NCI-H446 (cell line): Measurements from ENCODE around the gene TBKBP1.

Experiments used
- DNase-seq, 2 experiments: peaks; one replicate each; lab custom pipeline; 2025; lab: John Stamatoyannopoulos, UW

The TBKBP1 gene

GRCh38 chr17:47693731-47694580, at the start of gene TBKBP1:
TSS of gene TBKBP1 (plus strand) at chr17:47694161. CDS start at chr17:47696113, 1,952 bp downstream.
- peak in 1 of 2 experiments; percentile 70 for DNase-seq

GRCh38 chr17:47644324-47644723, 49.6 kb upstream of the TBKBP1 start:
- no peak for DNase-seq

DNA sequence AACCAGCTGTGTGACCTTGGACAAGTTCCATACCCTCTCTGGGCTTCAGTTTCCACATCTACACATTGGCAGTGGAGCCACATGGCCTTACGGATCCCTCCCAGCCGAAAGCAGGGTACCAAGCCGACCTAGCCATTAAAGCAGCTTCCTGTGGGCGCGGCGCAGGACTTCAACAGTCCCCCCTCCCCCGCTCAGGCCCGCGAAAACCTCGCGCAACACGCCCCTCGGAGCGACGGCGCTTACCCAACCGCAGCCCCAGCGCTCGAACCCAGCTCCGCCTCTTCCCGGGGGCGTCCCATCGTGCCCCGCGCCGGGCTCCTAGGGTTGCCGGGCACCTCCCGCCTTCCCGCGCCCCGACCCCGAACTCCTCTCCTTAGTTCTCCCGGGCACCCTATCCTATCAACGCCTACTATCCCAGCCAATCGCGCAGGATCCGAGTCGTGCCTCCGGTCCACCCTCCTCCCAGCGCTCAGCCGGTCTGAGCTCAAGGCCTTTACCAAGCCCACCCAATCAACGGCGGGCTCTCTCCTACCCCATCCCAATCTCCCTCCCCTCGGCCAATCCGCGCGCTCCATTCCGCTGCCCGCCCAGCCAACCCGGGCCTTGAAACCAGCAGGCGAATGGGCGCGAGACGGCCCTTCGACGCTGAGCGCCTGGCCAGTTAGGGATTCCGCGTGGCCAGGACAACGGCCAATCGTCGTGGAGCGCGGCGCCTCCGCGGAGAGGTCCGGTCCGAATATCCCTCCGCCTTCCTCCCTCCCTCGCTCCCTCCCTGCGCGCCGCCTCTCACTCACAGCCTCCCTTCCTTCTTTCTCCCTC, 44.6 kb upstream of the TBKBP1 start, which contains the start of gene KPNB1:
KPNB1 (plus strand) TSS at position 767 of the 819 bp plus-strand sequence. CDS start 326 bp downstream, outside the sequence.
- peak; percentile 96 to 99 for DNase-seq

DNA sequence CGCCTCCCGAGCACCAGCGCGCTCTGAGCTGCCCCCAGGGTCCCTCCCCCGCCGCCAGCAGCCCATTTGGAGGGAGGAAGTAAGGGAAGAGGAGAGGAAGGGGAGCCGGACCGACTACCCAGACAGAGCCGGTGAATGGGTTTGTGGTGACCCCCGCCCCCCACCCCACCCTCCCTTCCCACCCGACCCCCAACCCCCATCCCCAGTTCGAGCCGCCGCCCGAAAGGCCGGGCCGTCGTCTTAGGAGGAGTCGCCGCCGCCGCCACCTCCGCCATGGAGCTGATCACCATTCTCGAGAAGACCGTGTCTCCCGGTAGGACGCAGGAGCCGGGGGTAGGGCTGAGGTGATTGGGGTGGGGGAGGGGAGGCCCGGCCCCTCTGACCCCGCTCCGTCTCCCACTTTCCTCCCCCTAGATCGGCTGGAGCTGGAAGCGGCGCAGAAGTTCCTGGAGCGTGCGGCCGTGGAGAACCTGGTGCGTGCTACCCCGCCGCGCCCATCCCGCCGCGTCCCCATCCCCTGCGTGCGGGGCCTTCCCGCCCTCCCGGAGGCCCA, 43.9 kb upstream of the TBKBP1 start:
- DNase-seq = no peak

- DNase-seq = peak; percentile 88 to 96
Observed at GRCh38 chr17:47650525-47651522, 43.1 kb upstream of the TBKBP1 start.

GRCh38 chr17:47651704-47652103, 42.3 kb upstream of the TBKBP1 start:
- no peak for DNase-seq

- DNase-seq = no peak
Observed at GRCh38 chr17:47652570-47652969, 41.4 kb upstream of the TBKBP1 start.

DNA sequence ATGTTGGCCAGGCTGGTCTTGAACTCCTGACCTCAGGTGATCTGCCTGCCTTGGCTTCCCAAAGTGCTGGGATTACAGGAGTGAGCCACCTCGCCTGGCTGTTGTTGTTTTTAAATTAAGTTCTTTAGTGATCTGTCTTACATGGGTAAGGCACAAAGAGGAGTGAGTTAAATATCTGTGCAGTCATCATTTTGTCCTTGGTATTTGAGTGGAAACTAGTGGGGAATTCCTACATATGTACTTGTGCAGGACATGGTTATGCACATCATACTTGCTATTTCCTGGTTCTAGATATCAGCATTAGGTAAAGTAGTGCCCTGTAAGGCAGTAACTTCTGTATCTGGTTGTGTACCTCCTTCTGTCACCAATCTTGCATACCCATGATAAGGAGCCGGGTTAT, 40.5 kb upstream of the TBKBP1 start:
- no peak for DNase-seq

- DNase-seq = no peak
Observed at GRCh38 chr17:47654991-47655390, 39.0 kb upstream of the TBKBP1 start.

GRCh38 chr17:47660064-47660492, 33.9 kb upstream of the TBKBP1 start:
- DNase-seq = no peak

GRCh38 chr17:47663912-47664623, 29.9 kb upstream of the TBKBP1 start:
- peak; percentile 18 to 70 for DNase-seq

DNA sequence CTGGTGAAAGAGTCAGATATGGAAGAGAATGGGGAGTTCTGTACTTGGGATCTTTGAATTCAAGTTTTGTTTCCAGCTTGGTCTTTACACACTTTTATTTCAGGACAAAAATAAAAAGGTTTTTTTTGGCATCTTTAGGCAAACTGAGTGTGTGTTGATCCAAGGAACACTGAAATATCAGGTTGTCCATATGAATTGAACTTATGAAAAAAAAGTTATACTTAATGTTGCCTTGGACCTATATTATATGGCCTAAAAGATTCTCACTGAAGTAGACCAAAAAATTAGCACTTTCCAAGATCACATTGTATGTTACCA, 29.4 kb upstream of the TBKBP1 start:
- no peak for DNase-seq

GRCh38 chr17:47665655-47666054, 28.3 kb upstream of the TBKBP1 start:
- DNase-seq = no peak

DNA sequence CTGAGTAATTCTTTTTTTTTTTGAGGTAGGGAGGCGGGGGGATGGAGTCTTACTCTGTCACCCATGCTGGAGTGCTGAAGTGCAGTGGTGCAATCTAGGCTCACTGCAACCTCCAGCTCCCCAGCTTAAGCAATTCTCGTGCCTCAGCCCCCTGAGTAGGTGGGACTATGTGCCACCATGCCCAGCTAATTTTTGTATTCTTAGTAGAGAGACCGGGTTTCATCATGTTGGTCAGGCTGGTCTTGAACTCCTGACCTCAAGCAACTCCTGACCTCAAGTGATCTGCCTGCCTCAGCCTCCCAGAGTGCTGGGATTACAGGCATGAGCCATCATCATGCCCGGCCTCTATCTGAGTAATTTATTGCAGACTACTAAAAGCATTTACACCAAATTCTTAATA, 24.9 kb upstream of the TBKBP1 start:
- no peak for DNase-seq

DNA sequence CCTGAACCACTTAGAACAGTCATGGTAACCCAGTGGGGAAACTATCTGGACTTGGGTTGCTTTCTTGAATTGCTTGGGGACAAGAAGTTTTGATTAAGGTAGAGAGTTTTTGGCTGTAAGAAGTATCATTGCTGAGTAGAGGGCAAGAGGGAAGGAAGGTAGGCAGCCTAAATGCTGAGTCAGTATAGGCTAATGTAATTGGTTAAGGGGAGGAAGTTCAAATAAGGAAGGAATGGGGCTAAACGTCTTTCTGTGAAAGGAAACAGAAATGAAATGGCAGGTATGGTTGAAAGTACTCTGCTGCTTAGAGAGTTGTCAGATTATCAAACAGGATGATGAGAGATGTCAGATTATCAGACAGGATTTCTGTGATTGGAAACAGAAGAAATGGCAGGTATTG, 23.9 kb upstream of the TBKBP1 start:
- no peak for DNase-seq

DNA sequence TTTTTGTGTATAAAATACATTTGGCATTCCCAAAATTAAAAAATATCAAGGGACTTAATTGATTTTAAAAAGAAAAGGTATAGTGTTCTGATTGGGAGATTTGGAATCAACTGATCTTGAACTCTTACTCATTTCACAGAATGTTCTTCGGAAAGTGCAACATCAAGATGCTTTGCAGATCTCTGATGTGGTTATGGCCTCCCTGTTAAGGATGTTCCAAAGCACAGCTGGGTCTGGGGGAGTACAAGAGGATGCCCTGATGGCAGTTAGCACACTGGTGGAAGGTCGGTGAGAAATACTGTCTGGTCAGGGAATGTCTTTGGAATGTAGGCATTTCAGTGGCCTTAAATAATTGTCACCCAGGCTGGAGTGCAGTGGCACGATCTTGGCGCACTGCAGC, 19.5 kb upstream of the TBKBP1 start:
- DNase-seq = no peak

DNA sequence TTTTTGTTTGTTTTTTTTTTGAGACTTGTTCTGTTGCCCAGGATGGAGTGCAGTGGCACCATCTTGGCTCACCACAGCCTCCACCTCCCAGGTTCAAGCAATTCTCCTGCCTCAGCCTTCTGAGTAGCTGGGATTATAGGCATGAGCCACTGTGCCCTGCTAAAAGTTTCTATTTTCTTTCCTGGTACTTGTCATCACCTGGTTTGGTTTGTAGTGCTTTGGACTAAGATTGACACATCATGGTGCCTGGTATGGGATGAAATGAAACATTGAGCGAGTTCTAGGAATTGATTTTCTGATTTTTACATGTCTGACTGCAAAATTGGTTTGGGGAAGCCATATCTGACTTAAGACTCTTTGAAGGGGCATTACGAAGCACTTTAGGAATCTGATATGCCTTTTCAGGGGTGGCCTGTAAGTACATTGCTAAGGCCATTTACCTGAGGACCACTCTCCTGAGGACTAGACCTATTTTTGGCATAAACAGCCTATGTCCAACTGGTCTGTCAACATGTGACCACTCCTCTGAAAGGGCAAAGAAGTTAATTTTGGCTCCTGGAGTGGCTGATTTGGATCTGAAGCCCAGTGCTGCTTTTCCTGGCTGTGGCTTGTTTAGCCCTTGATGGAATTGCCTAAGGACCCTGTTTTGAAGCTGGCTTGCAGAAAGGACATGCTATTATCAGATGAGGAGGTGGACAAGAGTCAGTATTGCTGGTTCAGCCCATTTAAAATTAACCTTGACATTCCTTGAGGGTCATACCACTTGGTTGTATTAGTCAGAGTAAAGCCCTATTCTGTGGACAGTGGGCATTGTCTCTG, 18.4 kb upstream of the TBKBP1 start:
- DNase-seq = no peak

- no peak for DNase-seq
Observed at GRCh38 chr17:47676199-47676472, 17.8 kb upstream of the TBKBP1 start.

- DNase-seq = no peak
Observed at GRCh38 chr17:47676510-47677165, 17.3 kb upstream of the TBKBP1 start.

DNA sequence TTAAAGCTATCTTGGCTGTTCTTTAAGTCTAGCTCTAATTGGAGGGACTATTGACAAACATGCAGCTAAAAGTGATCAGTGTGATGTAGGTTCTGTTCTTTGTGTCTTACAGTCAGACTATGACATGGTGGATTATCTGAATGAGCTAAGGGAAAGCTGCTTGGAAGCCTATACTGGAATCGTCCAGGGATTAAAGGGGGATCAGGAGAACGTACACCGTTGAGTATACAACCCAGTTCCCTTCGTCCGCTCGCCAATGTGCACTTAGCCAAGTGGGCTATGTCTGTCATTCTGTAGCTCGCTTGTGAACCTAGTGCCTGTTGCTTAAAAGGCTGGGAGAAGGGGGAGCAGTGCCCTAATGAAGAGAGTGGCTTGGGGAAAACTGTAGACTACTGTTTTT, 15.8 kb upstream of the TBKBP1 start:
- no peak for DNase-seq
